ENCODE results near the gene ARHGAP26. TPM values are rescaled to one million over a fixed set of nuclear protein-coding genes. Genes with fewer than 3 reads are reported as not detected.

Gene ARHGAP26
- total RNA-seq, 4 donors from 2014 or later: 22.3 to 40.7 (median 28.2) TPM

GRCh38 chr5:142908659-142909058 is 138.5 kb downstream of the ARHGAP26 start:
- no peaks in the 10 kb centered on the region for H3K27me3 ChIP-seq
- WGBS: 94% methylated on average over 3 of the region's 3 CpGs

GRCh38 chr5:142910128-142910527 is 140.0 kb downstream of the ARHGAP26 start:
- DNase-seq (ENCODE audit: extremely low spot score): no peak
- TF ChIP-seq POLR2AphosphoS5 (IDR thresholded peaks at IDR 0.05): no peak
- no peak for TF ChIP-seq POLR2A (IDR thresholded peaks at IDR 0.05; ENCODE audit: low read depth)
- no peak overlapping the region for H3K27ac ChIP-seq (replicated peaks in 1 of 4)
- H3K9me3 ChIP-seq: no peaks in the 10 kb centered on the region
- intact Hi-C loops (cut with DNase I): no loop called here
- whole genome bisulfite sequencing: 90% methylated on average over 6 of the region's 6 CpGs
- peaks cover 19 to 83% (median 55%) of the 10 kb centered on the region in 4 donors for H3K36me3 ChIP-seq
- no peaks in the 10 kb centered on the region for H3K4me1 ChIP-seq
- no peak overlapping the region for H3K4me3 ChIP-seq
- no peaks in the 10 kb centered on the region for H3K27me3 ChIP-seq

More at GRCh38 chr5:142908659-142909058, 138.5 kb downstream of the ARHGAP26 start:
- H3K4me3 ChIP-seq: no peak overlapping the region
- no peak for TF ChIP-seq CTCF (IDR thresholded peaks at IDR 0.05)
- no peak for TF ChIP-seq POLR2A (IDR thresholded peaks at IDR 0.05; ENCODE audit: low read depth)
- no peak for TF ChIP-seq POLR2AphosphoS5 (IDR thresholded peaks at IDR 0.05)
- no peak for TF ChIP-seq EP300 (IDR thresholded peaks at IDR 0.05)
- no peaks in the 10 kb centered on the region for H3K4me1 ChIP-seq
- intact Hi-C loops (cut with DNase I): no loop called here
- no peak for DNase-seq (ENCODE audit: extremely low spot score)
- peaks cover 19 to 85% (median 60%) of the 10 kb centered on the region in 4 donors for H3K36me3 ChIP-seq
- no peaks in the 10 kb centered on the region for H3K9me3 ChIP-seq
- H3K27ac ChIP-seq (replicated peaks in 1 of 4): no peak overlapping the region

GRCh38 chr5:142911170-142911569 is 141.0 kb downstream of the ARHGAP26 start:
- H3K4me3 ChIP-seq: no peak overlapping the region
- TF ChIP-seq EP300 (IDR thresholded peaks at IDR 0.05) (no peak), POLR2A (IDR thresholded peaks at IDR 0.05; ENCODE audit: low read depth) (no peak), POLR2AphosphoS5 (IDR thresholded peaks at IDR 0.05) (no peak), CTCF (IDR thresholded peaks at IDR 0.05) (no peak)
- DNase-seq (ENCODE audit: extremely low spot score): no peak
- H3K9me3 ChIP-seq: no peaks in the 10 kb centered on the region
- intact Hi-C loops (cut with DNase I): no loop called here
- H3K27me3 ChIP-seq: no peaks in the 10 kb centered on the region
- H3K36me3 ChIP-seq: peaks cover 17 to 83% (median 52%) of the 10 kb centered on the region in 4 donors
- WGBS: 84% methylated on average over 3 of the region's 3 CpGs
- no peak overlapping the region for H3K27ac ChIP-seq (replicated peaks in 1 of 4)
- H3K4me1 ChIP-seq: peaks cover 0 to 3% (median 0%) of the 10 kb centered on the region in 4 donors

- H3K27me3 ChIP-seq: no peaks in the 10 kb centered on the region
- intact Hi-C loops (cut with DNase I): no loop called here
- peaks cover 15 to 88% (median 51%) of the 10 kb centered on the region in 4 donors for H3K36me3 ChIP-seq
- no peaks in the 10 kb centered on the region for H3K9me3 ChIP-seq
- H3K4me1 ChIP-seq: peaks cover 0 to 3% (median 0%) of the 10 kb centered on the region in 4 donors
- DNase-seq (ENCODE audit: extremely low spot score): no peak
- H3K4me3 ChIP-seq: no peak overlapping the region
- no peak for TF ChIP-seq EP300 (IDR thresholded peaks at IDR 0.05)
- no peak for TF ChIP-seq CTCF (IDR thresholded peaks at IDR 0.05)
- no peak for TF ChIP-seq POLR2AphosphoS5 (IDR thresholded peaks at IDR 0.05)
- TF ChIP-seq POLR2A (IDR thresholded peaks at IDR 0.05; ENCODE audit: low read depth): no peak
- H3K27ac ChIP-seq (replicated peaks in 1 of 4): no peak overlapping the region
Measured at GRCh38 chr5:142911775-142912174, 141.6 kb downstream of the ARHGAP26 start.

GRCh38 chr5:142913728-142914338 is 143.7 kb downstream of the ARHGAP26 start:
- Histone ChIP-seq H3K36me3 (peaks cover 15 to 71% (median 44%) of the 10 kb centered on the region in 4 donors), H3K4me1 (peaks cover 0 to 3% (median 0%) of the 10 kb centered on the region in 4 donors), H3K4me3 (no peak overlapping the region), H3K27ac (replicated peaks in 1 of 4) (no peak overlapping the region), H3K27me3 (no peaks in the 10 kb centered on the region), H3K9me3 (no peaks in the 10 kb centered on the region)
- TF ChIP-seq POLR2A (IDR thresholded peaks at IDR 0.05; ENCODE audit: low read depth) (no peak), POLR2AphosphoS5 (IDR thresholded peaks at IDR 0.05) (no peak), EP300 (IDR thresholded peaks at IDR 0.05) (no peak), CTCF (IDR thresholded peaks at IDR 0.05) (no peak)
- WGBS: 91% methylated on average over 9 of the region's 9 CpGs
- DNase-seq (ENCODE audit: extremely low spot score): no peak
- intact Hi-C loops (cut with DNase I): no loop called here
